Activated naive CD8-positive, alpha-beta T cell treated with anti-CD3 and anti-CD28 coated beads, Interleukin-2, amount 10 ng/mL, durations not matched to agents 7 days and 5 days (primary cell): Measurements from ENCODE around the gene FBLN2. TPM values are rescaled to one million over a fixed set of nuclear protein-coding genes. Genes with fewer than 3 reads are reported as not detected.

ENCODE experiments used
- ATAC-seq: fragments of 150-1000 bp; cut with Tn5 transposase; one replicate; pipeline ENCODE4 v1.10.0; 2021; ENCODE audit warnings: low read depth, moderate library complexity
- POLR2A ChIA-PET: fragments of 350-600 bp; sonication (Branson Sonifier 250); formaldehyde crosslinking; loops from one replicate; lab custom pipeline; 2021; ENCODE audit warnings: antibody characterized with exemption; lab: Charles Lee
- DNase-seq: peaks from one replicate; pipeline ENCODE4 v3.0.0; 2021
- H3K27ac Mint-ChIP-seq: one replicate; pipeline ENCODE4 v1.8.0; 2022; ENCODE audit warnings: mild to moderate bottlenecking, mixed read lengths
- H3K27me3 Mint-ChIP-seq: one replicate; pipeline ENCODE4 v1.8.0; 2022; ENCODE audit warnings: mild to moderate bottlenecking, moderate library complexity, mixed read lengths
- H3K36me3 Mint-ChIP-seq: one replicate; pipeline ENCODE4 v1.8.0; 2021; ENCODE audit warnings: mild to moderate bottlenecking, mixed read lengths
- H3K4me1 Mint-ChIP-seq: one replicate; pipeline ENCODE4 v1.8.0; 2021; ENCODE audit warnings: mixed read lengths
- H3K4me3 Mint-ChIP-seq: one replicate; pipeline ENCODE4 v1.8.0; 2022; ENCODE audit warnings: mild to moderate bottlenecking, moderate library complexity, mixed read lengths
- H3K9me3 Mint-ChIP-seq: one replicate; pipeline ENCODE4 v1.8.0; 2021; ENCODE audit warnings: mixed read lengths
- total RNA-seq, 2 experiments: library from RNA; stranded (reverse); gene quantifications; one replicate each; pipeline ENCODE4 v1.2.3, GENCODE V29; 2021

The FBLN2 gene
- total RNA-seq, 2 experiments from 2014 or later = 2.6 to 2.7 TPM

GRCh38 chr3:13572926-13573623, 24.1 kb downstream of the FBLN2 start:
- Mint-ChIP-seq H3K27me3 (no peaks in the 10 kb centered on the region), H3K9me3 (no peaks in the 10 kb centered on the region), H3K4me3 (no peak overlapping the region), H3K27ac (no peak overlapping the region), H3K36me3 (no peaks in the 10 kb centered on the region), H3K4me1 (peaks cover 2% of the 10 kb centered on the region)
- no peak for DNase-seq
- no peak for ATAC-seq
- POLR2A ChIA-PET = no interaction called here

GRCh38 chr3:13574083-13574797, 25.3 kb downstream of the FBLN2 start:
- no peaks in the 10 kb centered on the region for H3K27me3 Mint-ChIP-seq
- POLR2A ChIA-PET = interaction anchor here (0.6 kb wide), 1 partner anchor 58 kb away, joined by 3 read pairs; no protein-coding TSS in a partner anchor
- H3K36me3 Mint-ChIP-seq = no peaks in the 10 kb centered on the region
- no peak overlapping the region for H3K4me3 Mint-ChIP-seq
- no peaks in the 10 kb centered on the region for H3K9me3 Mint-ChIP-seq
- DNase-seq = no peak
- peaks cover 2% of the 10 kb centered on the region for H3K4me1 Mint-ChIP-seq
- H3K27ac Mint-ChIP-seq = no peak overlapping the region
- ATAC-seq = no peak

GRCh38 chr3:13574798-13575451, 26.0 kb downstream of the FBLN2 start:
- POLR2A ChIA-PET = interaction anchor here (1.5 kb wide), 1 partner anchor 10 kb away, joined by 3 read pairs; no protein-coding TSS in a partner anchor
- DNase-seq (no peak), ATAC-seq (no peak)
- H3K4me1 Mint-ChIP-seq = peaks cover 2% of the 10 kb centered on the region
- no peak overlapping the region for H3K4me3 Mint-ChIP-seq
- no peak overlapping the region for H3K27ac Mint-ChIP-seq
- H3K9me3 Mint-ChIP-seq = no peaks in the 10 kb centered on the region
- H3K27me3 Mint-ChIP-seq = no peaks in the 10 kb centered on the region
- no peaks in the 10 kb centered on the region for H3K36me3 Mint-ChIP-seq

GRCh38 chr3:13575459-13576061, 26.6 kb downstream of the FBLN2 start:
- DNase-seq (no peak), ATAC-seq (no peak)
- H3K27me3 Mint-ChIP-seq = no peaks in the 10 kb centered on the region
- H3K27ac Mint-ChIP-seq = no peak overlapping the region
- H3K9me3 Mint-ChIP-seq = no peaks in the 10 kb centered on the region
- POLR2A ChIA-PET = interaction anchor here (1.5 kb wide), 1 partner anchor 11 kb away, joined by 3 read pairs; no protein-coding TSS in a partner anchor
- peaks cover 2% of the 10 kb centered on the region for H3K4me1 Mint-ChIP-seq
- no peak overlapping the region for H3K4me3 Mint-ChIP-seq
- no peaks in the 10 kb centered on the region for H3K36me3 Mint-ChIP-seq

- H3K4me1 Mint-ChIP-seq = peaks cover 7% of the 10 kb centered on the region
- DNase-seq = no peak
- ATAC-seq = no peak
- no peak overlapping the region for H3K4me3 Mint-ChIP-seq
- H3K27ac Mint-ChIP-seq = no peak overlapping the region
- H3K36me3 Mint-ChIP-seq = no peaks in the 10 kb centered on the region
- POLR2A ChIA-PET = no interaction called here
- no peaks in the 10 kb centered on the region for H3K9me3 Mint-ChIP-seq
- no peaks in the 10 kb centered on the region for H3K27me3 Mint-ChIP-seq
Measured at GRCh38 chr3:13577181-13578121, 28.5 kb downstream of the FBLN2 start.

- H3K27ac Mint-ChIP-seq = no peak overlapping the region
- no peak for DNase-seq
- H3K4me3 Mint-ChIP-seq = no peak overlapping the region
- no peaks in the 10 kb centered on the region for H3K36me3 Mint-ChIP-seq
- peaks cover 8% of the 10 kb centered on the region for H3K4me1 Mint-ChIP-seq
- no peaks in the 10 kb centered on the region for H3K27me3 Mint-ChIP-seq
- ATAC-seq = no peak
- no peaks in the 10 kb centered on the region for H3K9me3 Mint-ChIP-seq
- POLR2A ChIA-PET = no interaction called here
Measured at GRCh38 chr3:13578251-13578650, 29.3 kb downstream of the FBLN2 start.

- H3K27ac Mint-ChIP-seq = no peak overlapping the region
- ATAC-seq (no peak), DNase-seq (no peak)
- H3K4me3 Mint-ChIP-seq = no peak overlapping the region
- no peaks in the 10 kb centered on the region for H3K9me3 Mint-ChIP-seq
- POLR2A ChIA-PET = no interaction called here
- peaks cover 8% of the 10 kb centered on the region for H3K4me1 Mint-ChIP-seq
- H3K36me3 Mint-ChIP-seq = no peaks in the 10 kb centered on the region
- no peaks in the 10 kb centered on the region for H3K27me3 Mint-ChIP-seq
Measured at GRCh38 chr3:13579063-13579462, 30.1 kb downstream of the FBLN2 start.

GRCh38 chr3:13580256-13581023, 31.5 kb downstream of the FBLN2 start:
- Mint-ChIP-seq H3K4me3 (no peak overlapping the region), H3K27me3 (no peaks in the 10 kb centered on the region), H3K36me3 (no peaks in the 10 kb centered on the region), H3K27ac (no peak overlapping the region), H3K9me3 (no peaks in the 10 kb centered on the region), H3K4me1 (peaks cover 7% of the 10 kb centered on the region)
- ATAC-seq (no peak), DNase-seq (no peak)
- POLR2A ChIA-PET = no interaction called here

GRCh38 chr3:13581485-13582365, 32.8 kb downstream of the FBLN2 start:
- ATAC-seq (peak; percentile 90), DNase-seq (peak; percentile 49)
- H3K36me3 Mint-ChIP-seq = no peaks in the 10 kb centered on the region
- no peaks in the 10 kb centered on the region for H3K27me3 Mint-ChIP-seq
- H3K27ac Mint-ChIP-seq = no peak overlapping the region
- H3K4me3 Mint-ChIP-seq = no peak overlapping the region
- H3K4me1 Mint-ChIP-seq = peaks cover 7% of the 10 kb centered on the region
- H3K9me3 Mint-ChIP-seq = no peaks in the 10 kb centered on the region
- POLR2A ChIA-PET = interaction anchor here (0.5 kb wide), 1 partner anchor 32 kb away, joined by 3 read pairs; no protein-coding TSS in a partner anchor

GRCh38 chr3:13582366-13583250, 33.7 kb downstream of the FBLN2 start:
- no peak overlapping the region for H3K4me3 Mint-ChIP-seq
- H3K9me3 Mint-ChIP-seq = no peaks in the 10 kb centered on the region
- ATAC-seq (no peak), DNase-seq (no peak)
- POLR2A ChIA-PET = no interaction called here
- no peaks in the 10 kb centered on the region for H3K27me3 Mint-ChIP-seq
- no peaks in the 10 kb centered on the region for H3K36me3 Mint-ChIP-seq
- H3K27ac Mint-ChIP-seq = no peak overlapping the region
- H3K4me1 Mint-ChIP-seq = peaks cover 8% of the 10 kb centered on the region
